ENCODE results near the gene TPSG1. TPM values are rescaled to one million over a fixed set of nuclear protein-coding genes. Genes with fewer than 3 reads are reported as not detected.

The TPSG1 gene
- total RNA-seq, 1 experiment from 2014 or later = not detected

- no peak for DNase-seq
- no peak overlapping the region for H3K56ac ChIP-seq (ENCODE audit: insufficient read length, low read depth, low read length)
- no peak overlapping the region for H3T11ph ChIP-seq (ENCODE audit: low read length)
- no peaks in the 10 kb centered on the region for H4K20me1 ChIP-seq (ENCODE audit: control insufficient read depth, insufficient read depth, insufficient read length)
- TF ChIP-seq, protein P1, sequence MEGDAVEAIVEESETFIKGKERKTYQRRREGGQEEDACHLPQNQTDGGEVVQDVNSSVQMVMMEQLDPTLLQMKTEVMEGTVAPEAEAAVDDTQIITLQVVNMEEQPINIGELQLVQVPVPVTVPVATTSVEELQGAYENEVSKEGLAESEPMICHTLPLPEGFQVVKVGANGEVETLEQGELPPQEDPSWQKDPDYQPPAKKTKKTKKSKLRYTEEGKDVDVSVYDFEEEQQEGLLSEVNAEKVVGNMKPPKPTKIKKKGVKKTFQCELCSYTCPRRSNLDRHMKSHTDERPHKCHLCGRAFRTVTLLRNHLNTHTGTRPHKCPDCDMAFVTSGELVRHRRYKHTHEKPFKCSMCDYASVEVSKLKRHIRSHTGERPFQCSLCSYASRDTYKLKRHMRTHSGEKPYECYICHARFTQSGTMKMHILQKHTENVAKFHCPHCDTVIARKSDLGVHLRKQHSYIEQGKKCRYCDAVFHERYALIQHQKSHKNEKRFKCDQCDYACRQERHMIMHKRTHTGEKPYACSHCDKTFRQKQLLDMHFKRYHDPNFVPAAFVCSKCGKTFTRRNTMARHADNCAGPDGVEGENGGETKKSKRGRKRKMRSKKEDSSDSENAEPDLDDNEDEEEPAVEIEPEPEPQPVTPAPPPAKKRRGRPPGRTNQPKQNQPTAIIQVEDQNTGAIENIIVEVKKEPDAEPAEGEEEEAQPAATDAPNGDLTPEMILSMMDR (conservative IDR thresholded peaks at IDR 0.05) = no peak
- no peaks in the 10 kb centered on the region for H3K23me2 ChIP-seq (ENCODE audit: insufficient read length, low read depth, low read length, poor library complexity, severe bottlenecking)
- Mint-ChIP-seq H3K27ac (no peak overlapping the region), H3K9me3 (peaks cover 0 to 3% of the 10 kb centered on the region in 2 experiments; a peak in 1 of 5 replicates), H3K36me3 (ENCODE audit: insufficient read depth in 1 of 3, low read depth in 3 of 3) (peaks cover 5 to 9% (median 9%) of the 10 kb centered on the region in 3 experiments; a peak in 5 of 7 replicates), H3K4me3 (no peak overlapping the region), H3K4me1 (peaks cover 0 to 2% of the 10 kb centered on the region in 2 experiments; a peak in 1 of 4 replicates), H3K27me3 (ENCODE audit: low read depth) (peaks cover 12% of the 10 kb centered on the region)
- H2BK20ac ChIP-seq (ENCODE audit: low read depth, low read length, poor library complexity, severe bottlenecking) = no peak overlapping the region
- H3K27ac ChIP-seq (ENCODE audit: insufficient read length, low read depth, low read length) = no peak overlapping the region
- H3K4ac ChIP-seq (ENCODE audit: low read depth, low read length) = no peak overlapping the region
- H3K27me3 ChIP-seq (ENCODE audit: insufficient read depth, low read length) = no peaks in the 10 kb centered on the region
- WGBS (ENCODE audit: extremely low coverage, insufficient read length, low lambda C conversion rate) = no CpG with 5 or more reads among the region's 9 CpGs
- H2AK5ac ChIP-seq (ENCODE audit: insufficient read length, low read length) = no peak overlapping the region
- no peak overlapping the region for H3K9ac ChIP-seq (ENCODE audit: extremely low read depth, insufficient read length, low read length)
- H3K4me2 ChIP-seq (ENCODE audit: insufficient read depth, insufficient read length, low read length) = no peak overlapping the region
- H4K5ac ChIP-seq (ENCODE audit: insufficient read length, low read depth, low read length) = no peak overlapping the region
- no peak overlapping the region for H3K14ac ChIP-seq (ENCODE audit: insufficient read depth, low read length)
- H2BK15ac ChIP-seq (ENCODE audit: low read depth, low read length) = no peak overlapping the region
- no peaks in the 10 kb centered on the region for H3K4me1 ChIP-seq (ENCODE audit: insufficient read depth, low read length)
- no peaks in the 10 kb centered on the region for H3K79me2 ChIP-seq (ENCODE audit: insufficient read depth, low read length)
- no peak overlapping the region for H2BK120ac ChIP-seq (ENCODE audit: low read depth, low read length, poor library complexity, severe bottlenecking)
- H3K9me3 ChIP-seq (ENCODE audit: control insufficient read depth, low read depth, low read length) = no peaks in the 10 kb centered on the region
- H3K79me1 ChIP-seq (ENCODE audit: insufficient read depth, low read depth, low read length, poor library complexity, severe bottlenecking) = no peaks in the 10 kb centered on the region
- no peak overlapping the region for H2AFZ ChIP-seq (ENCODE audit: low read length)
- no peak overlapping the region for H4K91ac ChIP-seq (ENCODE audit: insufficient read length, low read depth, low read length)
- no peak overlapping the region for H2BK5ac ChIP-seq (ENCODE audit: insufficient read length, low read length)
- H4K8ac ChIP-seq (replicated peaks; ENCODE audit: insufficient read length, low read depth, low read length) = no peak overlapping the region
- H3K18ac ChIP-seq (ENCODE audit: insufficient read length, low read depth, low read length) = no peak overlapping the region
- H2BK12ac ChIP-seq (ENCODE audit: insufficient read length, low read depth, low read length) = no peak overlapping the region
- no peak overlapping the region for H3K23ac ChIP-seq (ENCODE audit: insufficient read length, low read depth, low read length)
These were observed 510 bp downstream of the TPSG1 start for GRCh38 chr16:1224558-1224957.

Measured in H9 (cell line).